ENCODE results near the gene SLAMF7.

Gene SLAMF7

GRCh38 chr1:160745551-160745950 lies 6.5 kb downstream of the SLAMF7 start:
- no peak for DNase-seq (ENCODE audit: low spot score)

GRCh38 chr1:160746836-160747500 lies 7.9 kb downstream of the SLAMF7 start:
- no peak for DNase-seq (ENCODE audit: low spot score)

GRCh38 chr1:160747717-160748116 lies 8.7 kb downstream of the SLAMF7 start:
- no peak for DNase-seq (ENCODE audit: low spot score)

- DNase-seq (ENCODE audit: low spot score) = no peak
Observed at GRCh38 chr1:160748181-160748877, 9.3 kb downstream of the SLAMF7 start.

GRCh38 chr1:160748878-160749269 lies 9.8 kb downstream of the SLAMF7 start:
- no peak for DNase-seq (ENCODE audit: low spot score)

- no peak for DNase-seq (ENCODE audit: low spot score)
Observed at GRCh38 chr1:160750608-160751007, 11.6 kb downstream of the SLAMF7 start.

- no peak for DNase-seq (ENCODE audit: low spot score)
Observed at GRCh38 chr1:160752406-160752805, 13.4 kb downstream of the SLAMF7 start.

GRCh38 chr1:160752924-160753323 lies 13.9 kb downstream of the SLAMF7 start:
- DNase-seq (ENCODE audit: low spot score) = no peak

- DNase-seq (ENCODE audit: low spot score) = no peak
Observed at GRCh38 chr1:160753594-160753993, 14.5 kb downstream of the SLAMF7 start.

- no peak for DNase-seq (ENCODE audit: low spot score)
Observed at GRCh38 chr1:160755461-160755860, 16.4 kb downstream of the SLAMF7 start.

- DNase-seq (ENCODE audit: low spot score) = no peak
Observed at GRCh38 chr1:160755911-160756848, 17.1 kb downstream of the SLAMF7 start.

GRCh38 chr1:160756849-160757201 lies 17.8 kb downstream of the SLAMF7 start:
- DNase-seq (ENCODE audit: low spot score) = no peak

- DNase-seq (ENCODE audit: low spot score) = no peak
Observed at GRCh38 chr1:160758521-160758920, 19.5 kb downstream of the SLAMF7 start.

GRCh38 chr1:160759740-160760139 lies 20.7 kb downstream of the SLAMF7 start:
- no peak for DNase-seq (ENCODE audit: low spot score)

GRCh38 chr1:160761046-160761445 lies 22.0 kb downstream of the SLAMF7 start:
- no peak for DNase-seq (ENCODE audit: low spot score)

GRCh38 chr1:160761886-160762285 lies 22.8 kb downstream of the SLAMF7 start:
- no peak for DNase-seq (ENCODE audit: low spot score)

- DNase-seq (ENCODE audit: low spot score) = no peak
Observed at GRCh38 chr1:160763993-160764392, 24.9 kb downstream of the SLAMF7 start.

- no peak for DNase-seq (ENCODE audit: low spot score)
Observed at GRCh38 chr1:160767395-160768294, 28.6 kb downstream of the SLAMF7 start.

- no peak for DNase-seq (ENCODE audit: low spot score)
Observed at GRCh38 chr1:160768295-160768657, 29.2 kb downstream of the SLAMF7 start.

- no peak for DNase-seq (ENCODE audit: low spot score)
Observed at GRCh38 chr1:160772331-160772730, 33.3 kb downstream of the SLAMF7 start.

GRCh38 chr1:160773093-160773492 lies 34.0 kb downstream of the SLAMF7 start:
- DNase-seq (ENCODE audit: low spot score) = no peak

All from left forelimb (tissue), 1 donor.